ENCODE data around the gene SCRN2. TPM values are rescaled to one million over a fixed set of nuclear protein-coding genes. Genes with fewer than 3 reads are reported as not detected.

Gene SCRN2
- total and polyA plus RNA-seq, 2 of the 13 experiments (the other 11 are each of a cell fraction or from before 2014, with no cell fraction given), result 21.7 to 29.5 TPM

- ChIA-PET POLR2A (interaction anchor here (0.9 to 2.5 kb wide), 7 partner anchors 9 to 134 kb away, joined by 3 to 58 read pairs (median 4); partner anchors contain the start of genes LRRC46, MRPL10, PNPO and SCRN2), CTCF (ENCODE audit: low intra/inter-chr PET ratio, low total read pairs) (interaction anchor here (0.8 kb wide), 1 partner anchor 46 kb away, joined by 3 read pairs; no protein-coding TSS in a partner anchor)
- in situ Hi-C loops (cut with HindIII; ENCODE audit: extremely low pct_ligation_motif_present, low pct_unique_long_range_greater_than_20kb), result no loop called here
- DNase-seq (ENCODE audit: low spot score), result peak; percentile 76
- H2AFZ ChIP-seq (ENCODE audit: low read length), result no peak within 1 kb of the TSS
- no peaks in the 10 kb centered on the region for H4K20me1 ChIP-seq (ENCODE audit: insufficient read depth, low read length)
- H3K27ac ChIP-seq (ENCODE audit: extremely low read length, insufficient read depth, low read length), result peak within 1 kb of the TSS; percentile 5
- peak within 1 kb of the TSS; percentile 88 for H3K4me2 ChIP-seq (ENCODE audit: low read depth, low read length)
- ATAC-seq, result peak; percentile 96
- BruUV-seq (replicated peaks), result no TSS peak
- FAIRE-seq, result peak; percentile 95
- intact Hi-C loops (cut with micrococcal nuclease; ENCODE audit: unreplicated experiment), result no loop called here
- 12% methylated on average over 15 of the region's 21 CpGs for WGBS (ENCODE audit: low lambda C conversion rate)
- H3K4me1 ChIP-seq (ENCODE audit: insufficient read depth, low read length), result peaks cover 19% of the 10 kb centered on the region
- no peaks in the 10 kb centered on the region; a peak in 1 of 5 replicates for H3K27me3 ChIP-seq (ENCODE audit: control insufficient read depth in 1 of 2, insufficient read depth in 2 of 2, low read length in 2 of 2)
- peaks cover 19 to 36% of the 10 kb centered on the region in 2 experiments for H3K36me3 ChIP-seq (replicated peaks in 1 of 2; ENCODE audit: control insufficient read depth in 1 of 2, insufficient read depth in 2 of 2, low read length in 2 of 2)
- H3K9ac ChIP-seq (ENCODE audit: insufficient read depth, low read depth, low read length), result peak within 1 kb of the TSS; percentile 78
- H3K79me2 ChIP-seq (ENCODE audit: insufficient read depth, low read length), result no peaks in the 10 kb centered on the region
- H3K9me3 ChIP-seq (ENCODE audit: low read length), result no peaks in the 10 kb centered on the region
- H3K4me3 ChIP-seq (replicated peaks in 1 of 3; ENCODE audit: insufficient read depth in 1 of 3, low read depth in 2 of 3, low read length in 3 of 3), result peak within 1 kb of the TSS; percentile 73 to 90 (median 73)
- peak; percentile 94 for TF ChIP-seq ZNF883 (CRISPR knock-in tag; IDR thresholded peaks at IDR 0.05; ENCODE audit: not compliant biosample characterization)
- TF ChIP-seq, protein P1, sequence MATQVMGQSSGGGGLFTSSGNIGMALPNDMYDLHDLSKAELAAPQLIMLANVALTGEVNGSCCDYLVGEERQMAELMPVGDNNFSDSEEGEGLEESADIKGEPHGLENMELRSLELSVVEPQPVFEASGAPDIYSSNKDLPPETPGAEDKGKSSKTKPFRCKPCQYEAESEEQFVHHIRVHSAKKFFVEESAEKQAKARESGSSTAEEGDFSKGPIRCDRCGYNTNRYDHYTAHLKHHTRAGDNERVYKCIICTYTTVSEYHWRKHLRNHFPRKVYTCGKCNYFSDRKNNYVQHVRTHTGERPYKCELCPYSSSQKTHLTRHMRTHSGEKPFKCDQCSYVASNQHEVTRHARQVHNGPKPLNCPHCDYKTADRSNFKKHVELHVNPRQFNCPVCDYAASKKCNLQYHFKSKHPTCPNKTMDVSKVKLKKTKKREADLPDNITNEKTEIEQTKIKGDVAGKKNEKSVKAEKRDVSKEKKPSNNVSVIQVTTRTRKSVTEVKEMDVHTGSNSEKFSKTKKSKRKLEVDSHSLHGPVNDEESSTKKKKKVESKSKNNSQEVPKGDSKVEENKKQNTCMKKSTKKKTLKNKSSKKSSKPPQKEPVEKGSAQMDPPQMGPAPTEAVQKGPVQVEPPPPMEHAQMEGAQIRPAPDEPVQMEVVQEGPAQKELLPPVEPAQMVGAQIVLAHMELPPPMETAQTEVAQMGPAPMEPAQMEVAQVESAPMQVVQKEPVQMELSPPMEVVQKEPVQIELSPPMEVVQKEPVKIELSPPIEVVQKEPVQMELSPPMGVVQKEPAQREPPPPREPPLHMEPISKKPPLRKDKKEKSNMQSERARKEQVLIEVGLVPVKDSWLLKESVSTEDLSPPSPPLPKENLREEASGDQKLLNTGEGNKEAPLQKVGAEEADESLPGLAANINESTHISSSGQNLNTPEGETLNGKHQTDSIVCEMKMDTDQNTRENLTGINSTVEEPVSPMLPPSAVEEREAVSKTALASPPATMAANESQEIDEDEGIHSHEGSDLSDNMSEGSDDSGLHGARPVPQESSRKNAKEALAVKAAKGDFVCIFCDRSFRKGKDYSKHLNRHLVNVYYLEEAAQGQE (IDR thresholded peaks at IDR 0.05; ENCODE audit: borderline replicate concordance in 1 of 2, low read depth in 1 of 2, low read length in 2 of 2), result 0 out of 4 replicates have a peak, but pooled peaks of 1 of the 2 experiments have one; percentile 22
- TF ChIP-seq ZNF33A (CRISPR knock-in tag; IDR thresholded peaks at IDR 0.05; ENCODE audit: borderline replicate concordance), result no peak
- TF ChIP-seq ZNF33B (CRISPR knock-in tag; IDR thresholded peaks at IDR 0.05), result peak; percentile 26; the same call in 1 of the 2 replicates
- TF ChIP-seq, protein P2, sequence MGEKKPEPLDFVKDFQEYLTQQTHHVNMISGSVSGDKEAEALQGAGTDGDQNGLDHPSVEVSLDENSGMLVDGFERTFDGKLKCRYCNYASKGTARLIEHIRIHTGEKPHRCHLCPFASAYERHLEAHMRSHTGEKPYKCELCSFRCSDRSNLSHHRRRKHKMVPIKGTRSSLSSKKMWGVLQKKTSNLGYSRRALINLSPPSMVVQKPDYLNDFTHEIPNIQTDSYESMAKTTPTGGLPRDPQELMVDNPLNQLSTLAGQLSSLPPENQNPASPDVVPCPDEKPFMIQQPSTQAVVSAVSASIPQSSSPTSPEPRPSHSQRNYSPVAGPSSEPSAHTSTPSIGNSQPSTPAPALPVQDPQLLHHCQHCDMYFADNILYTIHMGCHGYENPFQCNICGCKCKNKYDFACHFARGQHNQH (CRISPR knock-in tag; IDR thresholded peaks at IDR 0.05), result peak; percentile 62; the same call in 1 of the 2 replicates
- TF ChIP-seq ZNF350 (CRISPR knock-in tag; IDR thresholded peaks at IDR 0.05; ENCODE audit: borderline replicate concordance, low read depth), result 0 out of 2 replicates have a peak, but pooled peaks have one; percentile 14
- TF ChIP-seq, protein P3, sequence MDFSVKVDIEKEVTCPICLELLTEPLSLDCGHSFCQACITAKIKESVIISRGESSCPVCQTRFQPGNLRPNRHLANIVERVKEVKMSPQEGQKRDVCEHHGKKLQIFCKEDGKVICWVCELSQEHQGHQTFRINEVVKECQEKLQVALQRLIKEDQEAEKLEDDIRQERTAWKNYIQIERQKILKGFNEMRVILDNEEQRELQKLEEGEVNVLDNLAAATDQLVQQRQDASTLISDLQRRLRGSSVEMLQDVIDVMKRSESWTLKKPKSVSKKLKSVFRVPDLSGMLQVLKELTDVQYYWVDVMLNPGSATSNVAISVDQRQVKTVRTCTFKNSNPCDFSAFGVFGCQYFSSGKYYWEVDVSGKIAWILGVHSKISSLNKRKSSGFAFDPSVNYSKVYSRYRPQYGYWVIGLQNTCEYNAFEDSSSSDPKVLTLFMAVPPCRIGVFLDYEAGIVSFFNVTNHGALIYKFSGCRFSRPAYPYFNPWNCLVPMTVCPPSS (IDR thresholded peaks at IDR 0.05), result no peak
- TF ChIP-seq FOXK1 (CRISPR knock-in tag; IDR thresholded peaks at IDR 0.05; ENCODE audit: borderline replicate concordance, low read depth), result peak; percentile 53; the same call in 1 of the 2 replicates
- peak; percentile 83; the same call in 1 of the 2 replicates for TF ChIP-seq ZNF616 (CRISPR knock-in tag; IDR thresholded peaks at IDR 0.05; ENCODE audit: low read depth)
- TF ChIP-seq ZC3H4 (CRISPR knock-in tag; IDR thresholded peaks at IDR 0.05; ENCODE audit: borderline replicate concordance), result no peak
- TF ChIP-seq, protein P4, sequence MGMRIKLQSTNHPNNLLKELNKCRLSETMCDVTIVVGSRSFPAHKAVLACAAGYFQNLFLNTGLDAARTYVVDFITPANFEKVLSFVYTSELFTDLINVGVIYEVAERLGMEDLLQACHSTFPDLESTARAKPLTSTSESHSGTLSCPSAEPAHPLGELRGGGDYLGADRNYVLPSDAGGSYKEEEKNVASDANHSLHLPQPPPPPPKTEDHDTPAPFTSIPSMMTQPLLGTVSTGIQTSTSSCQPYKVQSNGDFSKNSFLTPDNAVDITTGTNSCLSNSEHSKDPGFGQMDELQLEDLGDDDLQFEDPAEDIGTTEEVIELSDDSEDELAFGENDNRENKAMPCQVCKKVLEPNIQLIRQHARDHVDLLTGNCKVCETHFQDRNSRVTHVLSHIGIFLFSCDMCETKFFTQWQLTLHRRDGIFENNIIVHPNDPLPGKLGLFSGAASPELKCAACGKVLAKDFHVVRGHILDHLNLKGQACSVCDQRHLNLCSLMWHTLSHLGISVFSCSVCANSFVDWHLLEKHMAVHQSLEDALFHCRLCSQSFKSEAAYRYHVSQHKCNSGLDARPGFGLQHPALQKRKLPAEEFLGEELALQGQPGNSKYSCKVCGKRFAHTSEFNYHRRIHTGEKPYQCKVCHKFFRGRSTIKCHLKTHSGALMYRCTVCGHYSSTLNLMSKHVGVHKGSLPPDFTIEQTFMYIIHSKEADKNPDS (CRISPR knock-in tag; IDR thresholded peaks at IDR 0.05), result 0 out of 2 replicates have a peak, but pooled peaks have one; percentile 46
Observed at GRCh38 chr17:47821424-47822391, 19.4 kb downstream of the SCRN2 start, which contains the start of gene OSBPL7. TSS of gene OSBPL7 (minus strand) at chr17:47821794. CDS start at chr17:47820278, 1,516 bp downstream.

All from HepG2 (cell line).